HCT116 (cell line): ENCODE results near the gene CD244. TPM values are rescaled to one million over a fixed set of nuclear protein-coding genes. Genes with fewer than 3 reads are reported as not detected.

ENCODE experiments used
- ATAC-seq: fragments of 200-7000 bp; cut with Tn5 transposase; 2 replicates; pipeline ENCODE4 v1.9.1; 2020; ENCODE audit warnings: mild to moderate bottlenecking, moderate library complexity
- BruUV-seq: library from RNA; stranded (reverse); fragments of 400-500 nt; replicated peaks from 2 replicates; lab custom pipeline; 2021; lab: Mats Ljungman, UMichigan
- CTCF ChIA-PET: fragments of 300-600 bp; sonication (Branson Sonifier 250); formaldehyde crosslinking; loops from one replicate; lab custom pipeline; 2021; ENCODE audit warnings: antibody characterized with exemption; lab: Charles Lee
- POLR2A ChIA-PET: fragments of 300-600, 350-600 bp; sonication (Branson Sonifier 250); formaldehyde crosslinking; loops from one replicate; lab custom pipeline; 2021; ENCODE audit warnings: antibody characterized with exemption; lab: Charles Lee
- RAD21 ChIA-PET, 2 experiments: fragments of 300-600 bp; sonication (Branson Sonifier 250); formaldehyde crosslinking; loops; one replicate each; lab custom pipeline; 2023; ENCODE audit warnings: low total read pairs in 2 of 2; ENCODE audit not compliant: uncharacterized antibody in 2 of 2, unreplicated experiment in 2 of 2, low non-redundant PET in 1 of 2; lab: Charles Lee
- DNase-seq: peaks from one replicate; pipeline ENCODE4 v3.0.0-alpha.2; 2010; ENCODE audit warnings: low read depth, low spot score
- H2AFZ ChIP-seq: fragments of 200-600 bp; shearing (Covaris generic), sonication (generic); 2 replicates; pipeline ENCODE4 v1.6.1; 2017; ENCODE audit warnings: low read depth, mixed run types, mixed read lengths, antibody characterized with exemption, low read length; ENCODE audit not compliant: poor library complexity, severe bottlenecking
- H3K27ac ChIP-seq: 2 replicates; pipeline ENCODE4 v1.5.1; 2012; ENCODE audit warnings: low read depth, low read length
- H3K27me3 ChIP-seq: fragments of 200-600 bp; sonication (generic); 2 replicates; pipeline ENCODE4 v1.6.1; 2016; ENCODE audit warnings: mixed run types, low read length, mixed read lengths; ENCODE audit not compliant: insufficient read depth
- H3K36me3 ChIP-seq, 2 experiments: fragments of 200-500 bp in 1 of 2; fragments of 200-600 bp in 1 of 2; sonication (Bioruptor generic) in 1 of 2; sonication (generic) in 1 of 2; 2 replicates each; pipeline versions ENCODE4 v1.5.1 to v1.6.1; 2014 to 2016; ENCODE audit warnings: low read length in 2 of 2, inconsistent platforms in 1 of 2, mixed read lengths in 1 of 2, mixed run types in 1 of 2; ENCODE audit not compliant: insufficient read depth in 2 of 2, control insufficient read depth in 1 of 2
- H3K4me1 ChIP-seq, 2 experiments: fragments of 200-600 bp in 1 of 2; sonication (generic) in 1 of 2; 2 replicates each; pipeline versions ENCODE4 v1.5.1 to v1.6.1; 2012 to 2017; ENCODE audit warnings: low read length in 2 of 2, inconsistent platforms in 1 of 2, mild to moderate bottlenecking in 1 of 2, mixed read lengths in 1 of 2, mixed run types in 1 of 2, moderate library complexity in 1 of 2; ENCODE audit not compliant: insufficient read depth in 2 of 2, control insufficient read depth in 1 of 2
- H3K4me2 ChIP-seq: fragments of 200-600 bp; sonication (generic); 2 replicates; pipeline ENCODE4 v1.6.1; 2017; ENCODE audit warnings: mixed run types, low read length, mixed read lengths
- H3K4me3 ChIP-seq, 2 experiments: fragments of 200-600 bp in 1 of 2; sonication (generic) in 1 of 2; replicated peaks in 1 of 2; 2 replicates each; pipeline ENCODE4 v1.5.1; 2011 to 2016; ENCODE audit warnings: low read length in 2 of 2, control low read depth in 1 of 2, low read depth in 1 of 2, mild to moderate bottlenecking in 1 of 2, mixed read lengths in 1 of 2, mixed run types in 1 of 2
- H3K79me2 ChIP-seq: fragments of 200-600 bp; sonication (generic); 2 replicates; pipeline ENCODE4 v1.6.1; 2017; ENCODE audit warnings: mild to moderate bottlenecking, mixed run types, low read length, moderate library complexity, mixed read lengths; ENCODE audit not compliant: insufficient read depth
- H3K9ac ChIP-seq: fragments of 200-600 bp; sonication (generic); 2 replicates; pipeline ENCODE4 v1.6.1; 2016; ENCODE audit warnings: low read length, mixed read lengths
- H3K9me2 ChIP-seq: fragments of 200-600 bp; sonication (generic), shearing (Covaris generic); 2 replicates; pipeline ENCODE4 v1.6.1; 2017; ENCODE audit warnings: mixed run types, mild to moderate bottlenecking, moderate library complexity; ENCODE audit not compliant: insufficient read depth
- H3K9me3 ChIP-seq, 2 experiments: fragments of 200-500 bp in 1 of 2; fragments of 200-600 bp in 1 of 2; sonication (Bioruptor generic) in 1 of 2; sonication (generic) in 1 of 2; 2 replicates each; pipeline ENCODE4 v1.6.1; 2014 to 2017; ENCODE audit warnings: low read length in 2 of 2, mixed read lengths in 2 of 2, inconsistent platforms in 1 of 2, low read depth in 1 of 2, mild to moderate bottlenecking in 1 of 2, mixed run types in 1 of 2, moderate library complexity in 1 of 2; ENCODE audit not compliant: control insufficient read depth in 1 of 2, insufficient read depth in 1 of 2
- H4K20me1 ChIP-seq: fragments of 200-600 bp; sonication (generic), shearing (Covaris generic); 2 replicates; pipeline ENCODE4 v1.6.1; 2017; ENCODE audit warnings: mixed run types, mild to moderate bottlenecking, moderate library complexity; ENCODE audit not compliant: insufficient read depth
- ATF3 ChIP-seq: IDR thresholded peaks from 2 replicates; pipeline ENCODE4 v1.6.1; 2012
- CBX3 ChIP-seq: IDR thresholded peaks from 2 replicates; pipeline ENCODE4 v1.6.1; 2012; ENCODE audit warnings: low read depth
- CEBPB ChIP-seq: IDR thresholded peaks from 2 replicates; pipeline ENCODE4 v1.6.1; 2012; ENCODE audit warnings: low read depth
- CTCF ChIP-seq, 3 experiments: fragments of 200-600 bp in 1 of 3; sonication (generic) in 1 of 3; IDR thresholded peaks in 2 of 3; conservative IDR thresholded peaks in 1 of 3; 2 replicates each; pipeline ENCODE4 v1.5.1; 2012 to 2017; ENCODE audit warnings: low read depth in 2 of 3, low read length in 2 of 3, antibody characterized with exemption in 1 of 3, borderline replicate concordance in 1 of 3, control low read depth in 1 of 3, mild to moderate bottlenecking in 1 of 3, mixed read lengths in 1 of 3, mixed run types in 1 of 3, moderate library complexity in 1 of 3; ENCODE audit not compliant: insufficient read depth in 1 of 3
- ELF1 ChIP-seq: IDR thresholded peaks from 2 replicates; pipeline ENCODE4 v1.6.1; 2012; ENCODE audit warnings: low read depth, borderline replicate concordance
- EZH2phosphoT487 ChIP-seq: fragments of 200-600 bp; IDR thresholded peaks from 2 replicates; pipeline ENCODE4 v1.6.1; 2018; ENCODE audit warnings: antibody characterized with exemption, borderline replicate concordance
- FOSL1 ChIP-seq: IDR thresholded peaks from 2 replicates; pipeline ENCODE4 v1.6.1; 2012; ENCODE audit warnings: low read depth
- JUND ChIP-seq: IDR thresholded peaks from 2 replicates; pipeline ENCODE4 v1.6.1; 2012
- POLR2AphosphoS5 ChIP-seq: IDR thresholded peaks from 2 replicates; pipeline ENCODE4 v1.6.1; 2011; ENCODE audit warnings: mild to moderate bottlenecking, low read depth, low read length, moderate library complexity
- RAD21 ChIP-seq: IDR thresholded peaks from 2 replicates; pipeline ENCODE4 v1.6.1; 2012; ENCODE audit warnings: low read depth, mild to moderate bottlenecking
- SIN3A ChIP-seq: IDR thresholded peaks from 2 replicates; pipeline ENCODE4 v1.6.1; 2012; ENCODE audit warnings: low read depth
- SRF ChIP-seq: IDR thresholded peaks from 2 replicates; pipeline ENCODE4 v1.6.1; 2012; ENCODE audit warnings: low read depth
- TCF7L2 ChIP-seq: IDR thresholded peaks from 2 replicates; pipeline ENCODE4 v1.7.0; 2011; ENCODE audit warnings: borderline replicate concordance, inconsistent platforms; ENCODE audit not compliant: insufficient read depth, insufficient read length; ENCODE audit errors: extremely low read depth
- YY1 ChIP-seq: IDR thresholded peaks from 2 replicates; pipeline ENCODE4 v1.6.1; 2011; ENCODE audit warnings: low read length, low read depth, moderate library complexity, mild to moderate bottlenecking; ENCODE audit not compliant: insufficient replicate concordance; ENCODE audit errors: extremely low read depth
- ZBTB33 ChIP-seq: IDR thresholded peaks from 2 replicates; pipeline ENCODE4 v1.6.1; 2011; ENCODE audit warnings: mild to moderate bottlenecking, low read length, moderate library complexity; ENCODE audit not compliant: insufficient replicate concordance; ENCODE audit errors: extremely low read depth
- intact Hi-C: fragments of 100-400 bp; cut with micrococcal nuclease; formaldehyde crosslinking; loops from 2 replicates; pipeline ENCODE4 v1.10.0; 2022
- total RNA-seq: library from RNA; stranded (reverse); gene quantifications from one replicate; pipeline ENCODE4 v1.2.1, GENCODE V29; 2021; ENCODE audit not compliant: unreplicated experiment
- TF ChIP-seq, protein P1 (sequence below): IDR thresholded peaks from 2 replicates; pipeline ENCODE4 v1.6.1; 2012

Gene CD244
- total RNA-seq, 1 experiment from 2014 or later = not detected

- POLR2A ChIA-PET = no interaction called here
- Histone ChIP-seq H3K4me3 (no peak overlapping the region), H2AFZ (no peak overlapping the region), H4K20me1 (no peaks in the 10 kb centered on the region), H3K9me3 (no peaks in the 10 kb centered on the region), H3K4me1 (0 out of 4 replicates have a peak, but pooled peaks cover 0 to 3% of the 10 kb centered on the region in 2 experiments), H3K4me2 (no peak overlapping the region), H3K9ac (no peak overlapping the region), H3K36me3 (no peaks in the 10 kb centered on the region), H3K27me3 (no peaks in the 10 kb centered on the region; the same call in 1 of the 2 replicates), H3K9me2 (no peaks in the 10 kb centered on the region), H3K79me2 (no peaks in the 10 kb centered on the region), H3K27ac (no peak overlapping the region)
- TF ChIP-seq JUND = no peak
- no peak for TF ChIP-seq FOSL1
- no peak for TF ChIP-seq CEBPB
- TF ChIP-seq SIN3A = no peak
- no peak for TF ChIP-seq SRF
- TF ChIP-seq POLR2AphosphoS5 = no peak
- TF ChIP-seq CTCF (IDR thresholded peaks at IDR 0.05 in 2 of 3, conservative IDR thresholded peaks at IDR 0.05 in 1 of 3; ENCODE audit: borderline replicate concordance in 1 of 3, insufficient read depth in 1 of 3, low read depth in 2 of 3, low read length in 2 of 3) = no peak
- no peak for TF ChIP-seq RAD21
- TF ChIP-seq TCF7L2 = no peak
- TF ChIP-seq, protein P1, sequence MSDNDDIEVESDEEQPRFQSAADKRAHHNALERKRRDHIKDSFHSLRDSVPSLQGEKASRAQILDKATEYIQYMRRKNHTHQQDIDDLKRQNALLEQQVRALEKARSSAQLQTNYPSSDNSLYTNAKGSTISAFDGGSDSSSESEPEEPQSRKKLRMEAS = no peak
- TF ChIP-seq ZBTB33 = no peak
- no peak for TF ChIP-seq YY1
- TF ChIP-seq EZH2phosphoT487 = no peak
- no peak for TF ChIP-seq CBX3
- TF ChIP-seq ATF3 = no peak
- no peak for TF ChIP-seq ELF1
- intact Hi-C loops = no loop called here
- BruUV-seq = no TSS peak
- CTCF ChIA-PET = interaction anchor here (3.1 kb wide), 1 partner anchor 113 kb away, joined by 9 read pairs; the partner anchor contains the start of gene ITLN2
- RAD21 ChIA-PET = no interaction called here
- no peak for DNase-seq
- no peak for ATAC-seq
Observed at GRCh38 chr1:160841079-160841478, 21.6 kb downstream of the CD244 start.
